ENCODE measurements around the gene ERCC2.
"Not testable (repeated sequence)": the region's sequence is repeated elsewhere in the genome, so short reads cannot be mapped to it uniquely, and the experiment has no call there.

Gene ERCC2

DNA sequence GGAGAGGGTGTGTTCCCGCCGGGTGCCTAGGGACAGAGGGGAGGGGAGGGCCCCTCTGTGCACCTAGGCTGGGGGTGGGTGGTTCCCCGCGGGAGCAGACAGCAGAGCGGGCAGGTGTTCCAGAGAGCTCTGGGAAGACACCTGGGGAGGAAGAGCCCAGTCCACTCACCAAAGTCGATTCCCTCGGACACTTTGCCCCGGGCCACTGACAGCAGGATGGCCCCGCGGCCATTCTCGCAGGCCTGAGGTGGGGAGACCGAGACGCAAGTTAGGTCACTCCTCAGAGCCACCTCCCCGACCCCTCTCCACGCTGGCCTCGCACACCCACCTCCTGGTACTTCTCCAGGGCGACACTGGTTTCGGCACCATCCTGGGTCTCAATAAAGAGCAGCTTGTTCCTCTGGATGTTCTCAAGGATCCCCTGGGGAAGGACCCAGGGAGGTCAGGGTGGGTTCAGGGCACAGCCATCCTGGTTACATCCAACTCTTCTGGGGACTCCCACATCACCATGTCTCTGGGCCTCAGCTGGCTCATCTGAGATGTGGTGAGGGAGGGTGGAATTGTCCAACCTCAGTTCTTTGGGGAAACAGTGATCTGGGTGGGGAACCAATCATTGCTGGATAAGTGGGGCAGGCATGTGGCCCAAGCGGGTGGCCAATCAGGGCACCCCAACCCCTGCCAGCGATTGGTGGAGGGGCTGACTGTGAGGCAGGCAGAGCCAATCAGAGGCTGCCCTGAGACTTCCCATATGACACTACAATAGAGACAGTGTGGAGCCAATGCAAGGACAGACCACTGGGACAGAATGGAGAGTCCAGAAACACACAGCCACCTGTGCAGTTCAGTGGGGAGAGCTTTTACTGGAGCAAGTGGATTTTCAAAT lies 17.2 kb downstream of the ERCC2 start:
- no peak for DNase-seq

GRCh38 chr19:45352471-45352870 lies 17.9 kb downstream of the ERCC2 start:
- no peak for DNase-seq

DNA sequence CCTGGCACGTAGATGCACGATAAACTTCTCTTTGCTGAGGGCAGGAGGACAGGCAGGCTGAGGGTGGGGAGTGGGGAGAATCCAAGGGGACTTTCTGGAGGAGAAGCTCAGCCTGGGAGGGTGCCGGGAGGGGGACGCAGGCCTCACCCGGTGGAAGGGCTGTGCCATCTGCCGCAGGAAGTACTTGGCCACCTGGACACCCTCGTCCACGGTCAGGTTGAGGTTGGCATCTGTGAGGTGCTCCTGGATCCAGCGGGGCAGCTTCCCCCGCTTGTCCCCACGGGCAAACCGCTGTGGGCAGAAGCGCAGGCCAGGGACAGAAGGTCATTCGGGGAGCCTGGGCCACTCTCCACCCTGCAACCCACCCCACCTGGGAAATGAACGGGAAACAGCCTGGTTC lies 18.3 kb downstream of the ERCC2 start:
- DNase-seq: no peak

DNA sequence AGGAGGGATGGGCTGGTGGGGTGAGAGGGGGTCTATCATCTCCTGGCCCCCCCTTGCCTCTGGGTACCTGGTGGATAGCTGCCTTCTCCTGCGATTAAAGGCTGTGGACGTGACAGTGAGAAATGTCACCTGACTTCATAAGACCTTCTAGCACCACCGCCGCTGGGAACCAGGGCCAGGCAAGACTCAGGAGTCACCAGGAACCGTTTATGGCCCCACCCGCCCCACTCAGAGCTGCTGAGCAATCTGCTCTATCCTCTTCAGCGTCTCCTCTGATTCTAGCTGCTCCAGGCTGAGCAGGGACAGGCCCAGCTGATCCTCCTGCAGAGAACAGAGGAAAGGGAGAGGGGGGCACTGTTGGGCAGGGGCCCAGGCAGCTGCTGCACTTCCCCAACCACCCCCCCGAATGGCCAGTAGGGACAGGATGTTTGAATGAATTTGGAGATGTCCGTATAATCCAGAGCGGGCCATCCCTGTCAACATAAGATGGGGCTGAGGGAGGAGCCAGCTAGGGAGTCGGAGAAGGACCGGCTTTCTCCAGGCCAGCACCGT lies 18.9 kb downstream of the ERCC2 start:
- no peak for DNase-seq

- no peak for DNase-seq
Observed at GRCh38 chr19:45350477-45351058, 19.8 kb downstream of the ERCC2 start.

DNA sequence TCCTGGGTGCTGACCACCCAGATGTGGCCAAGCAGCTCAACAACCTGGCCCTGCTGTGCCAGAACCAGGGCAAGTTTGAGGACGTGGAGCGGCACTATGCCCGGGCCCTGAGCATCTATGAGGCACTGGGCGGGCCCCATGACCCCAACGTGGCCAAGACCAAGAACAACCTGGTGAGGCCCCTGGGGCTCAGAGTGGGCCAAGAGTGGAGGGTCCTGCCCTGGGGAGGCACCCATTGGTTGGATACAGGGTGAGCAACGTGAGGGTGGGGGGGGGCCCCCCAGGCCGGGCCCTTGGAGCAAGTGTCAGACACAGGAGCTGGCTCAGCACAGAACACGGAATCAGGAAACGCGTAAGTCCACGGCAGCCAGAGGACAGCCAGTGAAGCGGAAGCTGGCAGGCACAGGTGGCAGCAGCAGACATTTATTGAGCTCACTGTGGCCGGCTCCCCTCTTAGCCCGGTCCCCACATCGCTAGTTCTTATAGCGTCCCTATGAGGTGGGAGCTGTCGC lies 20.9 kb downstream of the ERCC2 start:
- DNase-seq: no peak

DNA sequence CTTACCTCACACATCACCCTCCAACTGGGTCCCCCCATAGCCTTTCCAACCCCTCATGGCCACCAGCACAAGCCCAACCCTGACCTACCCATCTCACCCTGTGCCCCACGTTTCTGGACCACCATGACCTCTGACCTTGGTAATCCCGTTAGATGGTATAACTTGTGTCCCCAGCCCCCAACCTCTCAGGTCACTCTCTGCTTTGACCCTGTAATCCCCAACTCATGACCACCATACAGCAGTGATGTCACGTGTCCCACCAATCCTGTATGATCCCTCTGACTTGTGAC lies 21.3 kb downstream of the ERCC2 start:
- DNase-seq: no peak

DNA sequence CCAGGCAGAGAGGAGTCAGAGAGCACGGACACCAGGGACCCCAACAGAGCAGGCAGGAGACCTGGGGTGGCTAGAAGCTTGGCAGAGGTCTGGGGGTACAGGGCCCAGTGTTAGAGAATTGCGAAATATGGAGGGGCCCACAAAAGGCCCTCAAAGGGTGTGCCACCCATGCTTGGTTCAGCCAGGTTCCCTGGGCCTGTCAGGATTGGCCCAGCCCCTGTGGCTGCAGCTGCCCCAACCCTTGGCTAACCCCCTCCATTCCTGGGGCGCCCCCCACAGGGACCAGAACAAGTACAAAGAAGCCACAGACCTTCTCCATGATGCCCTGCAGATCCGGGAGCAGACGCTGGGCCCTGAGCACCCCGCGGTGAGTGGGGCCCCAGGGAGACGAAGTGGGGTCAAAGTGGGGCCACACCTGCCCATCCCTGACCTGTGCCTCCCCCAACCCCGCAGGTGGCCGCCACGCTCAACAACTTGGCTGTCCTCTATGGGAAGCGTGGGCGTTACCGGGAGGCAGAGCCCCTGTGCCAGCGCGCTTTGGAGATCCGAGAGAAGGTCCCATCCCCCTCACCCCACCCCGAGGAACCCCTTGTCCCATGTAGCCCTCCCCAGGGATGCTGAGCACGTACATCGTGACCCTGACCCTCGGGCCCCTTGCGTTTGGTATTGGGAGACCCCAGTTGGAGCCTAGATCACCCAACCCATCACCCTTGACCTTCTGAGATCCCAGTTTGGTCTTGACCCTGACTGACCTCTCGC lies 21.8 kb downstream of the ERCC2 start:
- no peak for DNase-seq

- DNase-seq: no peak
Observed at GRCh38 chr19:45347570-45348366, 22.6 kb downstream of the ERCC2 start.

DNA sequence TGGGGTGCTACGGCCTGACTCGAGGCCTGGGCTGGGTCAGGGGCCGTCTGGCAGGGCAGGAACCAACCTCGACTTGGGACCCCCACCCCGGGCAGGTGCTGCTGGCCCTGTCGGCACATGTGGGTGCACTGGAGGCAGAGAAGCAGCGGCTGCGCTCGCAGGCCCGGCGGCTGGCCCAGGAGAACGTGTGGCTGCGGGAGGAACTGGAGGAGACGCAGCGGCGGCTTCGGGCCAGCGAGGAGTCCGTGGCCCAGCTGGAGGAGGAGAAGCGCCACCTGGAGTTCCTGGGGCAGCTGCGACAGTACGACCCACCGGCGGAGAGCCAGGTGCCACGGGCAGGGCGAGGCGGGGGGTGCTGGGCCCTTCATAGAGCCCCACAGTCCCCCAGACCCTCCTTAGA lies 23.9 kb downstream of the ERCC2 start:
- peak; percentile 4 for DNase-seq

DNA sequence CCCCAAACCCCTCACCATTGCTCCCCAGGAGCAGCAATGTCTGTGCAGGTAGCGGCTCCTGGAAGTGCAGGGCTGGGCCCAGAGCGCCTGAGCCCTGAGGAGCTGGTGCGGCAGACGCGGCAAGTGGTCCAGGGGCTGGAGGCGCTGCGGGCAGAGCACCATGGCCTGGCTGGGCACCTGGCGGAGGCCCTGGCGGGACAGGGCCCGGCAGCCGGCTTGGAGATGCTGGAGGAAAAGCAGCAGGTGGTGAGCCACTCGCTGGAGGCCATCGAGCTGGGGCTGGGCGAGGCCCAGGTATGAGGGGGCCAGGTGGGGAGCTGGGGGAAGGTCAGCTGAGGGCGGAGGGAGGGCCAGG lies 24.9 kb downstream of the ERCC2 start:
- no peak for DNase-seq

- DNase-seq: no peak
Observed at GRCh38 chr19:45344621-45345505, 25.5 kb downstream of the ERCC2 start.

DNA sequence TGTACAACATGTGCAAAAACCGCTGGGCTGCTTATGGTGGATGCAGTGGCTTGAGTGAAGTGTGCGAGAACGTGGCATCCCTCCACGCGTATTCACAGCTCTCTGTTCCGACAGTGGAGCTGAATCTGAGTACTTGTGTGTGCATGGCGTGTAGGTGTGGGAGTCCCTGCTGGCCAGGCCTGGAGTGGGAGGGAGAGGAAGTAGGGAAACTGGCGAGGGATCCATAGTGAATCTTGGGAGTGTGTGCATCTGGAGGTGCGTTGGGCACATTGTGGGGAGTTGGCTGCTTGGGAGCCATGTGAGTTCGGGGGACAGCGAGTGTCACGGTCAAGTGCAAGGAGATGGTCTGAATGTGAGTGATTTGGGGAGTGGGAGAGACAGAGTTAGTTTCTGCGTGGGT lies 27.5 kb downstream of the ERCC2 start:
- DNase-seq: no peak

DNA sequence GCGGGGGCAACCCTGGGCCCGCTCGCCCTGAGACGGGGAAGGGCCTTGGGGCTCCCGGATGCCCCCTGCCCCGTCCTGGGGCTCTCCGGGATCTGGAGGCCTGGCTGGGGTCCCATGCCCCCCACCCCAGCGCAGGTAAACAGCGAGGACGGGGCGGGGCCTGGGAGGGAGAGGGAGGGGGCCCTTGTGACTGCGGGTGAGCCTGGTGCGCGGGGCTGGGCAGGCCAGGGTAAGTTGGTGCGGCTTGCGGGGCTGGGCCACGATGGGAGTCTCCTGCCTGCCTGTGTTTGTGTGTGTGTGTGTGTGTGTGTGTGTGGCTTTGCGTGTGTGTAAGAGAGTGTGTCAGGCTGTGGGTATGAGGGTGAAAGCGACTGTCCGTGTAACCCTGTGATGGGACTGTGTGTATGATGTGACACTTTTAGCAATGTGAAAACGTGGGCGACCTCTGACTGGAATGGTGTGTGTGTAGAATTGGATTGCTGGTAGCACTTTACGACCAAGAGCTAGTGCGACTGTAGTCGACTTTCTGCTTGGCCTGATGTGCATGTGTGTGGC lies 29.4 kb downstream of the ERCC2 start:
- DNase-seq: no peak

DNA sequence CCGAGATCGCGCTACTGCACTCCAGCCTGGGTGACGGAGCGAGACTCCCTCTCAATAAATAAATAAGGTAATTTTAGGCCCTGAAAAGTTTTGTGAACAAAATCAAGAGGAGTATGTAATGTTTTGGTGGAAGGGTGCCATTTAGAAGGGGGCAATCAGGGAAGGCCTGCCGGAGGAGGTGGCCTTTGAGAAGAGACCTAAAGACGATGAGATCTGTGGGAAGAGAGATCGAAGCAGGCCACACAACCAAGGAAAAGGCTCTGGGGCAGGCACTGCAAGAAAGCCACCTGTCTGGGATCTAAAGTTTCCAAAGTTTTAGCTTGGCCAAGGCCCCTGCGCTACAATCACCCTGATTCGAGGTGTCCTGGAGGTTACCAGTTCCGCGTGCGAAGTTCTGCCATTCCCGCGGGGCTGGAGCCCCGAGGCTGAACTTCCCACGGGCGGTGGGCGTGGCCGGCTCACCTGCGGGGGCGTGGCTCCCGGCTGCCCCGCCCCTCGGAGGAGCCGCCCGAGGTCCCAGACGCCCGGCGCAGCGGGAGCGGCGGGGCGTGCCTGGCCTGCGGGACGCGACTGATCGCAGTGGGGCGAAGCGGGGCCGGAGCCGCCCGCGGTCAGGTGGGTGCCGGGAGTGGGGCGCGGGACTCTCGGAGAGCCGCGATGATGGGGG lies 30.0 kb downstream of the ERCC2 start, which contains the start of gene KLC3:
Gene KLC3 (plus strand): TSS at position 519 of the 667 bp plus-strand sequence. CDS start 4,792 bp downstream, outside the sequence.
- DNase-seq: no peak

DNA sequence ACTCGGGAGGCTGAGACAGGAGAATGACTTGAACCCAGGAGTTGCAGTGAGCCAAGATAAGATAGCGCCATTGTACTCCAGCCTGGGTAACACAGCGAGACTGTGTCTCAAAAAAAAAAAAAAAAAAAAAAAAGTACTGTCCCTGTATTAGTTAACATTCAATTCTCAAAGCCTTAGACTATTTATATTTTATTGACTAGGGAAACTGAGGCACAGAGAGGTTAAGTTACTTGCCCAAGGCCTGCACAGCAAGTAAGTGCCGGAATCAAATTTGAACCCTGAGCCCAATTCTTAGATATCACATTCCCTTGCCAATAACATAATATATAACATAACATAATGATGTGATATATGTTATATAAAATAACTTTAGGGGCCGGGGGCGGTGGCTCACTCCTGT lies 30.7 kb downstream of the ERCC2 start:
- DNase-seq: no peak

DNA sequence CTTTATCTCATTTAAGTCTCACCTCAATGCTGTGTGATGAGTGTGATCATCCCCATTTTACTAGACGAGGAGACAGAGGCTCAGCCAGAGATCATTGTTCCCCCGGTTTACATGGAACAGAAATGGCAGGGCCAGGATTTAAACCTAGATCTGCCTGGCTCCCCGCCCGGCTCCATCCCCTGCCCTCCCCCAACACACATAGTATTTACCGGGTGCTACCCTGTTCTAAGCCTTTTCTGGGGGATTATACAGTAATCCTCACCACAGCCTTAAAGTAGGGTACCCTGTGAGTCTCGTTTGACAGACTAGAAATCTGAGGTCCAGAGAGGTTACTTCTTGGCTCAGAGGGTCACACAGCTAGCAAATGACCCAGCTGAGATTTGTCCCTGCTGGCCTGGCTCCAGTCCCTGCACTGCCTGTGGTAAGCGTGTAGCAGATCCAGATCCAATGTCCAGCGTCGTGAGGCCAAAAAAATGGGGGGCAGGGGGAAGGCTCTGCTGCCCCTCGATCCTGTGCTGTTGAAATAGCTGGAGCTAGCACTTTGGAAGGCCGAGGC lies 33.6 kb downstream of the ERCC2 start:
- no peak for DNase-seq

DNA sequence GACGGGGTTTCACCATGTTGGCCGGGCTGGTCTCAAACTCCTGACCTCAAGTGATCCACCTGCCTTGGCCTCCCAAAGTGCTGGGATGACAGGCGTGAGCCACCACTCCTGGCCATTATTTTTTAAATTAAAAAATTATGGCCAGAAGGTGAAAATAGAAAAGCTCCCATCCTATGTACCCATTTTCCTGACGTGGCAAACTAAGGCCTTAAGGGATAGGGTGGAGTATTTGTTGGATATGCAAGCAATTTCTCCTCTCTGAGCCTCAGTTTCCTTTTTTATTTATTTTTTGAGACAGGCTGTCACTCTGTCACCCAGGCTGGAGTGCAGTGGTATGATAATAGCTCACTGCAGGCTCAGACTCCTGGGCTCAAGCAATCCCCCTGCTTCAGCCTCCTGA lies 35.5 kb downstream of the ERCC2 start:
- DNase-seq: not testable (repeated sequence)

- no peak for DNase-seq
Observed at GRCh38 chr19:45333609-45334303, 36.6 kb downstream of the ERCC2 start.

GRCh38 chr19:45331411-45331810 lies 39.0 kb downstream of the ERCC2 start:
- peak; percentile 37 for DNase-seq
